WERI-Rb-1 (cell line): ENCODE measurements around the gene ADCY2.

Experiments
- DNase-seq: peaks from one replicate; pipeline ENCODE4 v3.0.0-alpha.2; 2020
- H3K27ac ChIP-seq: fragments of 250-450 bp; sonication (Bioruptor Pico); 2 replicates; pipeline ENCODE4 v1.5.1; 2020; ENCODE audit warnings: mild to moderate bottlenecking, moderate library complexity
- H3K27me3 ChIP-seq: fragments of 250-450 bp; sonication (Bioruptor Pico); 2 replicates; pipeline ENCODE4 v1.5.1; 2021; ENCODE audit warnings: mild to moderate bottlenecking, low read depth, moderate library complexity; ENCODE audit not compliant: insufficient read depth, severe bottlenecking
- H3K36me3 ChIP-seq: fragments of 250-450 bp; sonication (Bioruptor Pico); 2 replicates; pipeline ENCODE4 v1.5.1; 2020; ENCODE audit warnings: mild to moderate bottlenecking, moderate library complexity
- H3K4me3 ChIP-seq: 2 replicates; pipeline ENCODE4 v1.5.1; 2011; ENCODE audit warnings: low read depth, mild to moderate bottlenecking, control low read depth, low read length
- H3K9me3 ChIP-seq: fragments of 250-450 bp; sonication (Bioruptor Pico); 2 replicates; pipeline ENCODE4 v1.5.1; 2021; ENCODE audit warnings: mild to moderate bottlenecking, moderate library complexity; ENCODE audit not compliant: severe bottlenecking
- TF ChIP-seq, protein P1 (sequence below): IDR thresholded peaks from 2 replicates; pipeline ENCODE4 v1.5.1; 2011; ENCODE audit warnings: low read depth, mild to moderate bottlenecking, control low read depth, inconsistent platforms, low read length

ADCY2 gene

DNA sequence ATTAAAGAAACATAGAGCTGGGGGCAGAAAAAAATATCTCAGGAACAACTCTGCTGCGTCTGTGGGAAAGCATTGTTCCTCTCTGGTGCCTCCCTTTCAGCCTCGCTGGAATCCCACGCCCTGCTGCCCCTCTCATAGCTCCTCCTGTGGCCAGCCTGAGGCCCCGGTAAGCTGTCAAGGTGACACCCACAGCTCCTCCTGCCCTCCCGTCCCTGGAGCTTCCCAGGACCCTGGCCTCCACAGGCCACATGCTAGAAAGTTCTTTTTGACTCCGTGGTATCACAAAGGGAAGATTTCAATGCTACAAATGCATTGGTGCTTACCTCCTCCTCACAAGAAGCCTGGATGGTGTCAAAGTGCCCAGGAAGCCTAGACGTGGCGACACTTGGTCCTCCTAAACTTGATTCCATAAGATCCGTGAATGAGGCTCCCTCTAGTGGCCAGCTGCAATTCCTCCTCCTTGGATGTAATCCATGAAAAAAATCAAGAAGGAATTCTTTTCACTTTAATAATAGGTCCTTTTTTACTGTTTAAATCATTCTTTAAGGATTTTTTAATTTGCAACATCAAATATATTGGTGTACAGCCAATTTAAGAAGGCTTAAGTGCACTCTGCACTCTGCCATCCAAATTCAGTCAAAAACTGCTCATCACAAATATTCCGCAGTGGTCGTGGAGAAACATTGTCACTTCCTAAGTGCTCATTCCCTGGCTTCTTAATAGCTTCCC is 350.1 kb downstream of the ADCY2 start:
- TF ChIP-seq, protein P1, sequence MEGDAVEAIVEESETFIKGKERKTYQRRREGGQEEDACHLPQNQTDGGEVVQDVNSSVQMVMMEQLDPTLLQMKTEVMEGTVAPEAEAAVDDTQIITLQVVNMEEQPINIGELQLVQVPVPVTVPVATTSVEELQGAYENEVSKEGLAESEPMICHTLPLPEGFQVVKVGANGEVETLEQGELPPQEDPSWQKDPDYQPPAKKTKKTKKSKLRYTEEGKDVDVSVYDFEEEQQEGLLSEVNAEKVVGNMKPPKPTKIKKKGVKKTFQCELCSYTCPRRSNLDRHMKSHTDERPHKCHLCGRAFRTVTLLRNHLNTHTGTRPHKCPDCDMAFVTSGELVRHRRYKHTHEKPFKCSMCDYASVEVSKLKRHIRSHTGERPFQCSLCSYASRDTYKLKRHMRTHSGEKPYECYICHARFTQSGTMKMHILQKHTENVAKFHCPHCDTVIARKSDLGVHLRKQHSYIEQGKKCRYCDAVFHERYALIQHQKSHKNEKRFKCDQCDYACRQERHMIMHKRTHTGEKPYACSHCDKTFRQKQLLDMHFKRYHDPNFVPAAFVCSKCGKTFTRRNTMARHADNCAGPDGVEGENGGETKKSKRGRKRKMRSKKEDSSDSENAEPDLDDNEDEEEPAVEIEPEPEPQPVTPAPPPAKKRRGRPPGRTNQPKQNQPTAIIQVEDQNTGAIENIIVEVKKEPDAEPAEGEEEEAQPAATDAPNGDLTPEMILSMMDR: peak; percentile 79
- Histone ChIP-seq H3K27me3 (no peaks in the 10 kb centered on the region), H3K27ac (no peak overlapping the region), H3K9me3 (no peaks in the 10 kb centered on the region), H3K36me3 (peaks cover 19% of the 10 kb centered on the region), H3K4me3 (no peak overlapping the region)
- DNase-seq: peak; percentile 90

DNA sequence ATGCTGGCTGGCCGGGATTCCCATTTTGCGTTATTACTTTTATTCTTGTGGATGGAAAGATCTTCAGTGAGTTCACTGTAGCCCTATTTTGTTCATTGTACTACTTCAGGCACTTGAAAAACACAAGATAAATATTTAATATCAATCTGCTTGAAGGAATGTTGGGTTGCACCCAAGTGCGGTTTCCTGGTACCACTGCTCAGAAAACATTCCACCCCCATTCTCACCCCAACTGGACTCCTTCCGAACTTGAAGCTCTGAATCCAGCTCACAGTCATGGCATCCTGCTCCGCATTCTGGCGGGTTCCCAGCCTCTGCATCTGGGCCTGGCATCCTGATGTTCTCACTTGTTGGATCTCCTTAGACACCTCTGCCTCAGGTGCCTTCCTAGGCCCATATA is 351.8 kb downstream of the ADCY2 start:
- DNase-seq: no peak
- Histone ChIP-seq H3K36me3 (peaks cover 24% of the 10 kb centered on the region), H3K27me3 (no peaks in the 10 kb centered on the region), H3K27ac (no peak overlapping the region), H3K4me3 (no peak overlapping the region), H3K9me3 (no peaks in the 10 kb centered on the region)
- TF ChIP-seq, protein P1: no peak

DNA sequence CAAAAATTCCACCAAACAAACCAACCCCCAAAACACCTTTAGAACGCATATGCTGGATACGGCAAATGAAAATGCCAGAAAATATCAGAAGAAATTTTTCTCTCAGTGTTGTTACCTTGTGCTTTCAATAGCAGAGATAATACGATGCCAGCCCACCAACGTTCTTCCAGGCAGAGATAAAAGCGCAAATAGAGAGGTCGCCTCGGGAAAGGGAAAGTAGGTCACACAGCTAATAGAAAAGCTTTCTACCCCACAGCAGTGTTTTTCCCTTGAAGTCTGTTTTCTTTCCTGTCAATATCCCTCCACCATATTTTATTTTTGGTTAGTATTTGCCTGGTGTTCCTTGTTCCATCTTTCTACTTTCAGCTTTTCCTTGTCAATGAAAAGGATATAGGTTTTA is 353.7 kb downstream of the ADCY2 start:
- no peaks in the 10 kb centered on the region for H3K27me3 ChIP-seq

DNA sequence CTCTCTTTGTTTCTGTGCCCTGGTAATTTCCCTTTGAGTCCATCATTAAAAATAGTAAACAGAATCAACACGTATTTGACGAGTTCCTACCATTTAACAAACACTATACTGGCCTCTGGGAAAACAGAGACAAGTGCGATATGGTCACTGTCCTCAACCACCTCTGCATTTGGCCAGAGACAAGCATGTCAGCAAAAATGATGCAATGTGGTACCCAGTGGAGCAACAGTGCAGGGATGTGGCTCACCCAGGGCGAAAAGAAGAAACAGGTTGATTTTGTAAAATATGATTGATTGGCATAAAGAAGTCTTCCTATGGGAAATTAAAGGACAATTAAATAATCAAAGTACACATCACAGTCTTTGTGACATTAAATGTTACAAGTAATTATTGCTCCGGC is 355.9 kb downstream of the ADCY2 start:
- Histone ChIP-seq H3K27ac (no peak overlapping the region), H3K4me3 (no peak overlapping the region), H3K9me3 (no peaks in the 10 kb centered on the region), H3K36me3 (peaks cover 12% of the 10 kb centered on the region), H3K27me3 (no peaks in the 10 kb centered on the region)
- TF ChIP-seq, protein P1: no peak
- no peak for DNase-seq

More for the DNA sequence above, 353.7 kb downstream of the ADCY2 start:
- Histone ChIP-seq H3K27ac (no peak overlapping the region), H3K4me3 (no peak overlapping the region), H3K9me3 (no peaks in the 10 kb centered on the region), H3K36me3 (peaks cover 18% of the 10 kb centered on the region)
- TF ChIP-seq, protein P1: no peak
- no peak for DNase-seq

DNA sequence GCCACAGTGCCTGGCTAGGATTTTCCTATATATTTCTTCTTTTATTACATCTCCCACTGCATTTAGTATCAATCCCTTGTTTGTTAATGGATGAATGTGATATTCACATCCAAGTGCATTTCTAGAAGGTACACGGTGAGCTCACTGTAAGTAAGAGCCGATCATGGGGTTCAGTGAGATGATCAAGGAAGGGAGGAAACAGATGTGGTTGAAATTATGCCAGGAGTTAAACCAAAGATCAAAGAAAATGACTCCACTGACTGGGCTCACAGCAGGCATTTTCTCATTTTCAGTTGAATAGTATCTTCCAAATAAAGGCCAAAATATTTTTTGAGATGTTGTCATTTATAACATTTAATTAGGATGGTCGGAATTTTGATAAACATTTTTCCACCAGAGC is 357.2 kb downstream of the ADCY2 start:
- TF ChIP-seq, protein P1: no peak
- no peaks in the 10 kb centered on the region for H3K27me3 ChIP-seq

DNA sequence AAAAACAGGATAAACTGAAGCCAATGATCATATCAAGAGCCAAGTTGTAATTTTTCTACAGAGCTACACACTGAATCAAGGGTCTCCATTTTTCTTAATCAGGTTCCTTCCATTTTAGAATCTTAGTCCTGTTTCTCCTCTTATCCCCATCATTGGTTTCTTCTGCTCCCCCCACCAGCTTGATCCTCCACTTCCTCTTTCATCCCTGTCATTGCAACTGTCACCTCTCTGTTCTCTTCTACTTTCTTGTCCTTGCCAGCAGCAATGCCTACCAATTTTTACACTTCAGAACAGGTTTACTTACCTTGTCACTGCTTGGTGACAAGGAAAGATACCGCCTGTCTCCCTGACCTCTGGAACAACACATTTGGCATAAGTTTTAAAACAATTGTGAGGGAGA is 357.7 kb downstream of the ADCY2 start:
- no peaks in the 10 kb centered on the region for H3K9me3 ChIP-seq
- no peaks in the 10 kb centered on the region for H3K27me3 ChIP-seq
- H3K4me3 ChIP-seq: no peak overlapping the region
- TF ChIP-seq, protein P1: no peak
- no peak overlapping the region for H3K27ac ChIP-seq
- DNase-seq: no peak
- peaks cover 12% of the 10 kb centered on the region for H3K36me3 ChIP-seq

More for the DNA sequence above, 357.2 kb downstream of the ADCY2 start:
- peaks cover 12% of the 10 kb centered on the region for H3K36me3 ChIP-seq
- no peak for DNase-seq
- no peak overlapping the region for H3K27ac ChIP-seq
- H3K9me3 ChIP-seq: no peaks in the 10 kb centered on the region
- no peak overlapping the region for H3K4me3 ChIP-seq
